Spleen (tissue), 11 donors: ENCODE results near the gene CACNA2D4. TPM values are rescaled to one million over a fixed set of nuclear protein-coding genes. Genes with fewer than 3 reads are reported as not detected.

Source experiments
- DNase-seq: peaks from one replicate; pipeline ENCODE4 v3.0.0-alpha.2; 2020
- H3K27ac ChIP-seq, 8 donors: fragments of 200-600 bp; sonication (generic) in 7 of 8; 1 replicate in 4 of 8; 2 replicates in 4 of 8; pipeline versions ENCODE4 v1.5.0 to v1.8.0; 2016 to 2021; ENCODE audit warnings: inconsistent platforms in 4 of 8, mild to moderate bottlenecking in 4 of 8, moderate library complexity in 1 of 8
- H3K27me3 ChIP-seq, 7 donors: fragments of 200-600 bp; sonication (generic) in 6 of 7; replicated peaks in 1 of 7; 1 replicate in 4 of 7; 2 replicates in 3 of 7; pipeline versions ENCODE4 v1.5.0 to v1.8.0; 2016 to 2021; ENCODE audit warnings: inconsistent platforms in 3 of 7, mild to moderate bottlenecking in 1 of 7
- H3K36me3 ChIP-seq, 6 donors: fragments of 200-600 bp; sonication (generic) in 5 of 6; 1 replicate in 4 of 6; 2 replicates in 2 of 6; pipeline versions ENCODE4 v1.5.0 to v1.8.0; 2016 to 2021; ENCODE audit warnings: inconsistent platforms in 2 of 6
- H3K4me1 ChIP-seq, 6 donors: fragments of 200-600 bp; sonication (generic) in 5 of 6; 1 replicate in 3 of 6; 2 replicates in 3 of 6; pipeline versions ENCODE4 v1.5.0 to v1.8.0; 2016 to 2021; ENCODE audit warnings: inconsistent platforms in 3 of 6
- H3K4me3 ChIP-seq, 8 donors: fragments of 200-600 bp; sonication (generic) in 7 of 8; 1 replicate in 4 of 8; 2 replicates in 4 of 8; pipeline versions ENCODE4 v1.5.0 to v1.8.0; 2016 to 2021; ENCODE audit warnings: inconsistent platforms in 4 of 8, mild to moderate bottlenecking in 4 of 8, moderate library complexity in 2 of 8
- H3K9me3 ChIP-seq, 8 donors: fragments of 200-600 bp; sonication (generic) in 7 of 8; 1 replicate in 4 of 8; 2 replicates in 4 of 8; pipeline versions ENCODE4 v1.5.0 to v1.8.0; 2016 to 2021; ENCODE audit warnings: inconsistent platforms in 4 of 8
- POLR2A ChIP-seq, 3 donors: fragments of 450-650 bp; IDR thresholded peaks; one replicate each; pipeline ENCODE4 v1.5.1; 2017; ENCODE audit warnings: antibody characterized with exemption in 3 of 3, mild to moderate bottlenecking in 1 of 3
- POLR2AphosphoS5 ChIP-seq, 3 donors: sonication (generic); formaldehyde crosslinking; IDR thresholded peaks; one replicate each; pipeline ENCODE4 v1.5.1; 2017; ENCODE audit warnings: antibody characterized with exemption in 3 of 3
- WGBS, 5 donors: extraction: QIAGEN DNeasy Blood & Tissue Kit in 3 of 5; methylation state at CpG; one replicate each; pipeline versions ENCODE4 v1.1.5 to v1.1.7; 2013 to 2018; 5-methylcytosine and 5-hydroxymethylcytosine counted together
- intact Hi-C: fragments of 100-400 bp; cut with DNase I; formaldehyde crosslinking; loops from one replicate; pipeline ENCODE4 v1.15.0; 2023; ENCODE audit warnings: low total_unique reads
- polyA plus RNA-seq, 3 donors: library from polyadenylated mRNA; stranded (reverse); fragments of 200-250 nt; gene quantifications; one replicate each; pipeline ENCODE4 v1.2.1, GENCODE V29; 2013
- total RNA-seq, 7 donors: library from RNA; depleted of rRNA in 3 of 7; stranded (reverse); fragments of >200 nt in 3 of 7; fragmentation: NEBNext Ultra II Directional in 4 of 7; extraction: Animal tissue kit (Norgen Biotek cat#: 25700) in 4 of 7; gene quantifications; one replicate each; pipeline versions ENCODE4 v1.1.0 to v1.2.1, GENCODE V29; 2016 to 2021
- TF ChIP-seq, protein P1 (sequence below), 11 experiments: fragments of 200-600 bp in 7 of 11; fragments of 450-650 bp in 4 of 11; sonication (generic) in 4 of 11; IDR thresholded peaks in 8 of 11; conservative IDR thresholded peaks in 3 of 11; 1 replicate in 7 of 11; 2 replicates in 4 of 11; pipeline versions ENCODE4 v1.4.0 to v1.8.0; 2016 to 2021; ENCODE audit warnings: antibody characterized with exemption in 11 of 11, inconsistent platforms in 4 of 11, mild to moderate bottlenecking in 1 of 11
- donor health status: healthy with polysubstance abuse.
- donor health status: DM: no; HTN: no; CAD: no; lungs with moderate emphysema.
- donor health status: DM: no; HTN: no; CAD: no.
- donor health status: Bipolar disorder and iron deficiency.
- donor health status: healthy.
- donor health status: DM: no; HTN: no; CAD: no.
- donor health status: DM: yes; HTN: yes; CAD: no.

CACNA2D4 gene
- total and polyA plus RNA-seq, 10 donors = 3.3 to 11.8 (median 7.0) TPM

DNA sequence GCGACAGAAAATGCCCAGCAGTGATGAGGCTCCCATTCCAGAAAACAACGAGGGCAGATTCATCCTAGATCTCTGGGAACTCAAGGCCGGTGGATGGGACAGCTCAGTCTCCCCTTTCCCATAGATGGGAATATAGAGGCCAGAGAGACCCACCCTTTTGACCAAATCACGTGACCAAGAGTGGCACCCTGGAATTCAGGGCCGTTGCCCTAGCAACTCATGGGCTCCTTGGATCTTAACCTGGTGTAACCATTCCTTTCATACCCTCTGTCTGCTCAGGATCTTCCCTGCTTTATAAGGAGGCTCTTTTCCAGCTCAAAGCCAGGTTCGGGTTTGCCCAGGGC is 106.5 kb downstream of the CACNA2D4 start:
- no peak for TF ChIP-seq POLR2AphosphoS5 (IDR thresholded peaks at IDR 0.05)
- TF ChIP-seq, protein P1, sequence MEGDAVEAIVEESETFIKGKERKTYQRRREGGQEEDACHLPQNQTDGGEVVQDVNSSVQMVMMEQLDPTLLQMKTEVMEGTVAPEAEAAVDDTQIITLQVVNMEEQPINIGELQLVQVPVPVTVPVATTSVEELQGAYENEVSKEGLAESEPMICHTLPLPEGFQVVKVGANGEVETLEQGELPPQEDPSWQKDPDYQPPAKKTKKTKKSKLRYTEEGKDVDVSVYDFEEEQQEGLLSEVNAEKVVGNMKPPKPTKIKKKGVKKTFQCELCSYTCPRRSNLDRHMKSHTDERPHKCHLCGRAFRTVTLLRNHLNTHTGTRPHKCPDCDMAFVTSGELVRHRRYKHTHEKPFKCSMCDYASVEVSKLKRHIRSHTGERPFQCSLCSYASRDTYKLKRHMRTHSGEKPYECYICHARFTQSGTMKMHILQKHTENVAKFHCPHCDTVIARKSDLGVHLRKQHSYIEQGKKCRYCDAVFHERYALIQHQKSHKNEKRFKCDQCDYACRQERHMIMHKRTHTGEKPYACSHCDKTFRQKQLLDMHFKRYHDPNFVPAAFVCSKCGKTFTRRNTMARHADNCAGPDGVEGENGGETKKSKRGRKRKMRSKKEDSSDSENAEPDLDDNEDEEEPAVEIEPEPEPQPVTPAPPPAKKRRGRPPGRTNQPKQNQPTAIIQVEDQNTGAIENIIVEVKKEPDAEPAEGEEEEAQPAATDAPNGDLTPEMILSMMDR (IDR thresholded peaks at IDR 0.05 in 8 of 11, conservative IDR thresholded peaks at IDR 0.05 in 3 of 11) = no peak
- TF ChIP-seq POLR2A (IDR thresholded peaks at IDR 0.05) = no peak
- intact Hi-C loops = no loop called here
- WGBS, 5 donors = 69 to 79% (median 76%) methylated on average over 6 of the region's 6 CpGs
- H3K4me3 ChIP-seq = peak overlapping the region in 1 of 8 donors; percentile 49
- DNase-seq = no peak
- peak overlapping the region in 7 of 8 donors; percentile 78 to 92 (median 82) for H3K27ac ChIP-seq
- H3K36me3 ChIP-seq = no peaks in the 10 kb centered on the region
- no peaks in the 10 kb centered on the region for H3K9me3 ChIP-seq
- peaks cover 0 to 3% (median 0%) of the 10 kb centered on the region in 7 donors for H3K27me3 ChIP-seq
- H3K4me1 ChIP-seq = peaks cover 5 to 61% (median 33%) of the 10 kb centered on the region in 6 donors

DNA sequence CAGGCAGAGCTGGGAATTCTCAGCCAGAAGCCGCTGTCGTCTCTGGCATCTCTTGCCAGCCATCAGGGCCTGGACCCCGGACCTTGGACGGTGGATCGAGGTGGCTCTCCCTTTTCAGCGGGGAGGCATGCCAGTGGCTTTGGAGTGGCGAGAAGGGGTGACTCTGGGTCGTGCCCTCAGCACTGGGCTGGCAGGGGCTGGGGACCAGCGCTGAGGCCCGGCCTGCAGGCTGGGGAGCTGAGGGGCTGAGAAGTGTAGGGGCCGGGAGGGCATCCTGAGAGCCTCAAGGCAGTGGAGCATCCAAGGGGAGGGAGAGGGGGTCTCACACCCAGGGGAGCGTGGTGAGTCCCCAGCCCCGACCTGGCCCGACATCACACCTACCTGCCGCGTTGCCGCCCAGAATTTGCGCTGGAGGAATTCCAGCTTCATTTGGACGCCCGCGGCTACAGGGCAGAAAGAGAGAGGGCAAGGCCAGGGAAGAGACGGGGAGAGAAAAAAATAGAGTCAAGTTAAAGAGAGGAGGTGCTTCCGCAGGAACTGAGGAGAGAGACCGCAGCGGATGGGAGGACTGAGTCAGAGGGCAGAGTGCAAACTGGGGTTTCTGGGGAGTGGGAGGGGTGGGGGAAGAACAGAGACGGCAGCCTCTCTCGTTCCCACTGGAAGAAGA is 107.0 kb downstream of the CACNA2D4 start:
- Histone ChIP-seq H3K27me3 (peaks cover 0 to 3% (median 0%) of the 10 kb centered on the region in 7 donors), H3K36me3 (no peaks in the 10 kb centered on the region), H3K27ac (peak overlapping the region in 7 of 8 donors; percentile 78 to 92 (median 82)), H3K4me3 (peak overlapping the region in 1 of 8 donors; percentile 16), H3K4me1 (peaks cover 5 to 63% (median 33%) of the 10 kb centered on the region in 6 donors), H3K9me3 (no peaks in the 10 kb centered on the region)
- DNase-seq = peak; percentile 78
- 65 to 81% (median 75%) methylated on average over 27 of the region's 27 CpGs for WGBS, 5 donors
- intact Hi-C loops = no loop called here
- TF ChIP-seq, protein P1 (IDR thresholded peaks at IDR 0.05 in 8 of 11, conservative IDR thresholded peaks at IDR 0.05 in 3 of 11) = no peak
- peak in 1 of 3 donors; percentile 51 for TF ChIP-seq POLR2AphosphoS5 (IDR thresholded peaks at IDR 0.05)

DNA sequence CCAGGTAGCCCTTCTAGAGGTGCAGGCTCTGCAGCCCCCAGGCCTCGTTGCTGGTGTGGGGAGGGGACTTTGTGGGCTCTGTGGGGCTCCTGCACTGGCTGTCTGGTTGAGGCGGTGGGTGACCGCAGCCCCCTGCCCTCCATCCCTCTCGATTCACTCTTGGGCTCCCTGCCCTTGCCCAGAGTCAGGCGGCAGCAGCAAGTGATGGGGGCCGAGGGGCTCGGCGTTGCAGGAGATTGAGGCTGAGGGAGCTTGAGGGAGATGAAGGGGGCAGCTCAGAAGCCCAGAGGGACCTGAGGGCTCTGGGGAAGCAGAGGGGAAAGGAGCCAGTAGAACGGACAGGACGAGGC is 107.5 kb downstream of the CACNA2D4 start:
- intact Hi-C loops = no loop called here
- DNase-seq = no peak
- Histone ChIP-seq H3K27me3 (no peaks in the 10 kb centered on the region), H3K36me3 (no peaks in the 10 kb centered on the region), H3K4me1 (peaks cover 5 to 68% (median 33%) of the 10 kb centered on the region in 6 donors), H3K9me3 (no peaks in the 10 kb centered on the region), H3K27ac (peak overlapping the region in 3 of 8 donors; percentile 89 to 92 (median 90)), H3K4me3 (no peak overlapping the region)
- no peak for TF ChIP-seq POLR2AphosphoS5 (IDR thresholded peaks at IDR 0.05)
- TF ChIP-seq, protein P1 (IDR thresholded peaks at IDR 0.05 in 8 of 11, conservative IDR thresholded peaks at IDR 0.05 in 3 of 11) = no peak
- no peak for TF ChIP-seq POLR2A (IDR thresholded peaks at IDR 0.05)
- 86 to 99% (median 92%) methylated on average over 9 to 10 of the region's 10 CpGs for WGBS, 5 donors

DNA sequence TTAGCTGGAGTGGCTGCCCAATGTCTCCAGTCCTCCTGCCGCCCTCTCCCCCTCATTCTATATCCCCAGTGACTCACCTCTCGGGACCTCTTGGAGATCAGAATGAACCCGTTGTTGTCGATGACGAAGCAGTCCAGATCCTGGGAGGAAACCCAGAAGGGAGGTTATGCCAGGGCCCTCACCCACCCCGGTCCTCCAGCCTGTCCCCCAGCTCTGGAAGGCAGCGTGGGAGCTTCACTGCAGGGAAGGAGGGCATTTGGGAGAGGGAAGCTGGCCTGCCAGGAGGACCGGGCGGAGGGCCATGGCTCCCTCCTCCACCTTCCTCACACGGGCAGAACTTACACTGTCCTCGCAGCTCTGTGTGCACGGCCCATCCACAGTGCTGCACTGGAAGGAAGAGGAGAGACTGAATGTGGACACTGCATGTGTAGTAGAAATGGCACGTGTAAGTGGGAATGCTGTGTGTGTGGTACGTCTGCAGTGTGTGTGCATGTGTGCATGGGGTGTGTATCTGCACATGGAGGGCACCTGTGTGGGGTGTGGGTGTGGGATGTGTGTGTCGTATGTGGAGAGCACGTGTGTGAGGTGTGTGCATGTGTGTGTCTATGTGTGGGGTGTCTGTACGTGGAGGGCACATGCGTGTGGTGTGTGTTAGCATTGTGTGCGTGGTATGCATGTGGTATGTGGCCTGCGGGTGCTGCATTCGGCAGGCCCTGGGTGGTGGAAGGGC is 108.1 kb downstream of the CACNA2D4 start:
- TF ChIP-seq POLR2AphosphoS5 (IDR thresholded peaks at IDR 0.05) (no peak), POLR2A (IDR thresholded peaks at IDR 0.05) (no peak)
- TF ChIP-seq, protein P1 (IDR thresholded peaks at IDR 0.05 in 8 of 11, conservative IDR thresholded peaks at IDR 0.05 in 3 of 11) = no peak
- Histone ChIP-seq H3K9me3 (no peaks in the 10 kb centered on the region), H3K4me3 (no peak overlapping the region), H3K27me3 (no peaks in the 10 kb centered on the region), H3K27ac (peak overlapping the region in 3 of 8 donors; percentile 23 to 92 (median 28)), H3K4me1 (peaks cover 5 to 72% (median 35%) of the 10 kb centered on the region in 6 donors), H3K36me3 (no peaks in the 10 kb centered on the region)
- intact Hi-C loops = no loop called here
- DNase-seq = peak; percentile 72
- WGBS, 5 donors = 87 to 93% (median 91%) methylated on average over 20 to 21 of the region's 21 CpGs
